Left colon (tissue), 2 donors: Measurements from ENCODE around the gene UNC5B. TPM values are rescaled to one million over a fixed set of nuclear protein-coding genes. Genes with fewer than 3 reads are reported as not detected.

Experiments
- ATAC-seq: fragments of 200-7000 bp; cut with Tn5 transposase; one replicate; pipeline ENCODE4 v1.9.1; 2020; ENCODE audit warnings: mild to moderate bottlenecking, moderate library complexity
- DNase-seq, 2 donors: peaks; one replicate each; pipeline ENCODE4 v3.0.0-alpha.2; 2020
- intact Hi-C, 2 donors: fragments of 100-400 bp; cut with DNase I in 1 of 2; cut with micrococcal nuclease in 1 of 2; formaldehyde crosslinking; loops; one replicate each; pipeline versions ENCODE4 v1.11.2 to v1.14.0; 2022; cut with DNase I, micrococcal nuclease
- total RNA-seq, 2 donors: library from RNA; stranded (reverse); fragmentation: NEBNext Ultra II Directional; extraction: Animal tissue kit (Norgen Biotek cat#: 25700); gene quantifications; one replicate each; pipeline ENCODE4 v1.2.1, GENCODE V29; 2021
- donor health status: DM: no; HTN: no; CAD: no.
- donor health status: DM: yes; HTN: yes; CAD: no.

UNC5B gene
- total RNA-seq, 2 donors from 2014 or later: 19.4 to 32.4 TPM

DNA sequence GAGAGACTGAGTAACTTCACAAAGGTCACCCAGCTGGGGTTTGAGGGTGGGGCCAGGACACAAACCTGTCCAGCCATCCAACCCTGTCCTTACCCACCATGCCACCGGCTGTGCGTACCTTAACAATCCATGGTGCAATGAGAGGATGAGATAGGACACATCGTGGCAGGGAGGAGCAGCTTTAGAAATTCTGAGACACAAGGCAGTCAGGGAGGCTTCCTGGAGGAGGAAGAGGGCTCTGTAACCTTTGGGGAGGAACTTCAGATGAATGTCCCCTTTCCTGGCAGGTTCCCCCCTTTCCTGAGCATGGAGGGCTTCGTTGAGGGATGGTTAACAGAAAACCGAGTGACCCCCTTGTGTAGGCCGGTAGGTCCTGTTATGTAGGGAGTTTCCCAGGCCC lies 71.0 kb downstream of the UNC5B start:
- no peak for DNase-seq
- intact Hi-C loops: loop anchor here in 1 of 2 donors (5.0 kb wide), 1 partner anchor 76 kb away; no protein-coding TSS in a partner anchor
- ATAC-seq: no peak

DNA sequence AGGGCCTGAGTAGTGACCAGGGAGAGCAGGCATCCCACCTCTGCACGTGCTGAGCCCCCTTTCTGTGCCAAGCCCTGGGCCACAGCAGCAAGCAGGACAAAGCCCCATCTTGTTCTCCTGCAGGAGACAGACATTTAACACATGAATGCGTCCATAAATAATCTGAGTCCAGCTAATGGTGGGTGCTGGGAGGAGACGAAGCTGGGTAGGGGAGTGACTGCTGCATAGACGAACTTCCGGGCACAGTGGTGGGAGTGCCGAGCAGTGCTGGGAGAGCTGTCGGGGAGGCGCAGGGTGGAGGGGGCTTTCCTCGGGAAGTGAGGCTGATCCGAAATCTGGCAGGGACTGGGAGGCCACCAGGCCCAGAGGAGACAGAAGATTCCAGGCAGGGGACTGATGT lies 71.5 kb downstream of the UNC5B start:
- intact Hi-C loops: loop anchor here in 1 of 2 donors (5.0 kb wide), 1 partner anchor 77 kb away; no protein-coding TSS in a partner anchor
- ATAC-seq: no peak
- no peak for DNase-seq

DNA sequence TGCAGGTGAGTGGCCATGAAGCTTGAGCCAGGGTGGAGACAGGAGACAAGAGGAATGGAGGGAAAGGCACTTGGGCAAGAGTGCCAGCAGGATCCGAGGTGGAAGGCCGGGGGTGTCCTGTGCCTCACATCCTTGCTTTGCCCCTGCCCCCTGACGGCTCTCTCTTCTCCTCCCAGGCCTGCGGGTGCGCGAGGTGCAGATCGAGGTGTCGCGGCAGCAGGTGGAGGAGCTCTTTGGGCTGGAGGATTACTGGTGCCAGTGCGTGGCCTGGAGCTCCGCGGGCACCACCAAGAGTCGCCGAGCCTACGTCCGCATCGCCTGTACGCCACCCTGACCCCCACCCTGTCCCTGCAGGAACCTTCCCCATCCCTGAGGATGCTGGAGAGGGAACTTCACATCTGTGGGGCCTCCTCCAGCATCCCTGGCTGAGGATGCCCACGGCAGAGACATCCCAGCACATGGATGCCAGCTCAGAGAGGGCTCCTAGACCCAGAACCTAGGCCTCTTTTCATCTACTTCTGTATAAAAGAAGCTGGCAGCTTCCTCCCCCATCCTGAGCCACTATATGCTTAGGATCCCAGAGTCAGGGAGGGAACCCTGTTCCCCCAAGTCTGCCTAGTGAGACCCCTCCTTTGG lies 72.3 kb downstream of the UNC5B start:
- DNase-seq: no peak
- intact Hi-C loops: loop anchor here in 1 of 2 donors (5.0 kb wide), 2 partner anchors 77 to 382 kb away; no protein-coding TSS in a partner anchor
- peak; percentile 27 for ATAC-seq

DNA sequence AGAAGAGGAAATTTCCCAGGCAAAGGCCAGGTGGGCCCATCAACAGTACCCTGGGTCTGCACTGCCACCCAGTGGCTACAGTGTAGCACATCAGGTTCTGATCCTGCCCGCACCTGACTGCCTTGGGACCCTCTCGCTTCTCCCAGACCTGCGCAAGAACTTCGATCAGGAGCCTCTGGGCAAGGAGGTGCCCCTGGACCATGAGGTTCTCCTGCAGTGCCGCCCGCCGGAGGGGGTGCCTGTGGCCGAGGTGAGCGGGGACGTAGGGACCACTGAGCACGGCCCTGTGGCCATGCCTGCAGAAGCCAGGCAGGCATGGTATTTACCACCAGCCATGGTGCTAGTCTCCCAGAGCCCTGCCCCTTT lies 72.8 kb downstream of the UNC5B start:
- intact Hi-C loops: loop anchor here in 1 of 2 donors (5.0 kb wide), 1 partner anchor 383 kb away; no protein-coding TSS in a partner anchor
- DNase-seq (peak in 1 of 2 donors; percentile 48), ATAC-seq (peak; percentile 76)

DNA sequence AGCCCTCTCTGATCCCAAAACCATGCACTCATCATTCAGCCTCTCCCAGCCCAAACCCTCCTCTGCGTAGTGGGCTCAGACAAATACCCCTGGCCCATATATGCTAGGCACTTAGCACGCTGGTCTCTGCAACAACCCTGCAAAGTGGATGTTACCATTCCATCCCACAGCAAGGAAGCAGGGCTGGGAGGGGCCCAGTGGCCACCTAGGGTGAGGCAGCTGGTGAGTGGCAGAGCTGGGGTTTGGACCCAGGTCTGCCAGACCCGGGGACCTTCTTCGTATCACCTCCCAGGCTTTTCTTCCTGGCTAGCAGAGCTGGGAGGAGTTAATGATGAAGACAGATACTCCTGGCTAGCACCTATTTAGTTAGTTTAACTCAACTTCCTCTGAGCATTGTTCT lies 73.6 kb downstream of the UNC5B start:
- intact Hi-C loops: loop anchor here in 1 of 2 donors (5.0 kb wide), 1 partner anchor 384 kb away; no protein-coding TSS in a partner anchor
- DNase-seq (no peak), ATAC-seq (no peak)

DNA sequence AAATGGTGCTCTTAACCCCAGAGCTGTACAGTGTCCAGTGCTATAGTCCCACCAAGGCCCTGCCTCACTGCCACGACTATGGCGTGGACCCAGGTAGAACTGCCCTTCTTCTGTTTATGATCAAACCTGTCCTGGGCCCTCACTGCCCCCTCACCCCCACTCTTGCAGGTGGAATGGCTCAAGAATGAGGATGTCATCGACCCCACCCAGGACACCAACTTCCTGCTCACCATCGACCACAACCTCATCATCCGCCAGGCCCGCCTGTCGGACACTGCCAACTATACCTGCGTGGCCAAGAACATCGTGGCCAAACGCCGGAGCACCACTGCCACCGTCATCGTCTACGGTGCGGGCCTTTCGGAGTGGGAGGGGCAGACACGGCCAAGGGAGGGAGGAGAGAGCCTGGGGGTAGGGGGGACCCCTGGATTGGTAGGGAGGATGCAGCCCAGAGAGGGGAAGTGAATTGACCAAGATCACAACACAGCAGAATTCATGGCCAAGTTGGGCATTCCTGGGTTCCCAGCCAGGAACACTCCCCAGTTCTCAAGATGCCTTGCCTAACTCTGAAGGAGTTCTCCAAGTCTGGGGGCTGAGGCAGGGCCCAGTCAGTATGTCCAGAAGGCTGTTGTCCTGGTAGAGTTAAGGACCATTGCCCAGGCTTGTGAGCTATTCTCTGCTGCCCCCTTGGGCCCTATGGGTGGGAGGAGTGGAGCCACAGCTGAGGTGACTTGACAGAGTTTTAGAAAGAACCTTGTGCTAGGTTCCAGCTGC lies 74.3 kb downstream of the UNC5B start:
- no peak for DNase-seq
- ATAC-seq: no peak

DNA sequence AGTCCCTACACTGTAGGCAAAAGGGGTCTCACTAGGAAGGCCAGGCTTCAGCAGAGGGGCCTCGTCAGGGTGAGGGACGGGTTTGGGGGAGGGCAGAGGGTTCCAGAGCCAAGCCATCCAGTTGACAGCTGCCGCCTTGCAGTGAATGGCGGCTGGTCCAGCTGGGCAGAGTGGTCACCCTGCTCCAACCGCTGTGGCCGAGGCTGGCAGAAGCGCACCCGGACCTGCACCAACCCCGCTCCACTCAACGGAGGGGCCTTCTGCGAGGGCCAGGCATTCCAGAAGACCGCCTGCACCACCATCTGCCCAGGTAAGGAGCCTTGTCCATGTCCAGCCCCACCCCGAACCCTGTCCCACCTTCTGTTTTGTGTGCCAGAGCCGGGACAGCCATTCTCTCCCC lies 75.1 kb downstream of the UNC5B start:
- ATAC-seq: no peak
- intact Hi-C loops: loop anchor here in 1 of 2 donors (5.0 kb wide), 1 partner anchor 385 kb away; no protein-coding TSS in a partner anchor
- no peak for DNase-seq

More for the DNA sequence above, 74.3 kb downstream of the UNC5B start:
- intact Hi-C loops: loop anchor here in 1 of 2 donors (5.0 kb wide), 1 partner anchor 384 kb away; no protein-coding TSS in a partner anchor

DNA sequence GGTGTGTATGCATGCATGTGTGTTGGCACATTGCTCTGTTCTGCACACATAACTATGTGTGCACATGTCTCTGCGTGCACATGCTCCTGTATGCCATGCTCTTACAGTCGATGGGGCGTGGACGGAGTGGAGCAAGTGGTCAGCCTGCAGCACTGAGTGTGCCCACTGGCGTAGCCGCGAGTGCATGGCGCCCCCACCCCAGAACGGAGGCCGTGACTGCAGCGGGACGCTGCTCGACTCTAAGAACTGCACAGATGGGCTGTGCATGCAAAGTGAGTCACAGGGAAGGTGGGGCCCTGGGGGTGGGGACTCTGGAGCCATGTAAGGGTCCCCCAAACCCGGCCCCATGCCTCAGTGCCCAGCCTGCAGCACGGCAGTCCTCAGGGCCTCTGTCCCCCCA lies 76.1 kb downstream of the UNC5B start:
- intact Hi-C loops: loop anchor here in 1 of 2 donors (5.0 kb wide), 1 partner anchor 386 kb away; no protein-coding TSS in a partner anchor
- DNase-seq (no peak), ATAC-seq (no peak)

DNA sequence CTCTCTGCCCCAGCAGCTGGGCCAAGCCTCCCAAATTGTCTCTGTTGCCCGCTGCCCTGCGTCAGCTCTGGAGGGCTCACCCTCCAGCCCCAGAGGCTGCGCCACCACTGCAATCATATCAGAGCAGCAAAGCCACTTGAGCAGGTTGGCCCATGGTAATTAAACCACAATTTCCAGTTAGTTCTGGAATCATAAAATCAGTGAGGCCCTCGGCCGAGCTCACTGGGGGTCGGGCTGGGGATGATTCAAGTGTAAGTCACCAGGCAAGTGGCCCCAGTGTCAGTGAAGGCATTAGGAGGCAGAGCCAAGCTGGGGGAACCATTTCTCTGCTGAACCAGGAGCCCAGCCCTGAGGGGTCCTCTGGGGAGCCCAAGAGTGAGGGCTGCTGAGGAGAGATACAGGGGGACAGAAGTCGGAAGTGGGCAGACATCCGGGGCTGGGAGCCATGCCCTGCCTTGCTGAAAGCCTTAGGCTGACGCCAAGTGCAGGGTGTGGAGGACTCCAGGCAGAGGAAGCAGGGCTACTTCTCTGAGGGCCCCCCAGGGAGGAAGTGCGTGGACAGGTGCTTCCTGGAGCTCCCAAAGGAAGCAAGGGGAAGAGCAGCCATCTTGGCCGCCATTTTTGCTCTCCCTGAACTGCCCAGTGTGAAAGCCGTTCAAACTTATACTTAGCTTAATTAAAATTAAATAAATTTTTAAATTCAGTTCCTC lies 77.2 kb downstream of the UNC5B start:
- intact Hi-C loops: loop anchor here in 1 of 2 donors (5.0 kb wide), 1 partner anchor 387 kb away; no protein-coding TSS in a partner anchor
- no peak for ATAC-seq
- no peak for DNase-seq

DNA sequence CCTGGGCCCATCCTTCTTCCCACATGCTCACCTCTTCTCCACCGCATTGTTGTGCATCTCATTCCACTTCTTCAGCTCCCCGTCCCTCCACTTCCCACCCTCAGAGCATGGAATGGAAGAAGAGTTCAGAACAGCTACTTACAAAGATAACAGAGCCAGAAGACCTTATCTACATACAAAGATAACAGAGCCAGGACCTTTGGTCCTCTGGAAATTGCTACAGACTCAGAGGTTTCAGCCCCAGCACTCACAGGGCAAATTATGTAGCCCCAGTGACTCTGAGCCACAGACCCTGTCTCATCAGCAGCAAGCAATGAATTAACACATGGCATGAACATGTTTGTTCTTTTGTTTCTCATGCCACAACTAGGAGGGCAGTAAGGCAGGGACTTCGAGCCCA lies 78.0 kb downstream of the UNC5B start:
- no peak for DNase-seq
- ATAC-seq: no peak
- intact Hi-C loops: no loop called here

DNA sequence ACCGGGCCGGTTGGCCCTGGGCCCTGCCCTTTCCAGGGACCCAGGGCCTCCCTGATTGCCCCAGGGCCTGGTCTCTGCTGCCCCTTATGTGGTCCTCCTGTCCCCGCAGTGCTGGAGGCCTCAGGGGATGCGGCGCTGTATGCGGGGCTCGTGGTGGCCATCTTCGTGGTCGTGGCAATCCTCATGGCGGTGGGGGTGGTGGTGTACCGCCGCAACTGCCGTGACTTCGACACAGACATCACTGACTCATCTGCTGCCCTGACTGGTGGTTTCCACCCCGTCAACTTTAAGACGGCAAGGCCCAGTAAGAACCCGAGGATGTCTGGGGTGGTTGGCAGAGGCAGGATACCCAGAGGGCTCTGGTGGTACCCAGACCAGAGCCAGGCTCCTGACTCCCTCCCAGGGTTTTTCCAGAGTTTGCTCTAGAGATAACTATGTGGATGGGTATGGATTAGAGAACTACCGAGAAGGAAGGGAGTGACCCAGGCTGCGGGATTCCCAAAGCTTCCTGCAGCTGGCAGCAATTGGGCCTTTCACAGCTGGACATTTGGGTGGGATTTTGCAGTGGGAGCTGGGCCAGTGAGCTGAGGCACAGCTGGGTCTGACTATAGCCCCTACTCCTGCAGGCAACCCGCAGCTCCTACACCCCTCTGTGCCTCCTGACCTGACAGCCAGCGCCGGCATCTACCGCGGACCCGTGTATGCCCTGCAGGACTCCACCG lies 78.6 kb downstream of the UNC5B start:
- intact Hi-C loops: no loop called here
- DNase-seq (no peak), ATAC-seq (no peak)

DNA sequence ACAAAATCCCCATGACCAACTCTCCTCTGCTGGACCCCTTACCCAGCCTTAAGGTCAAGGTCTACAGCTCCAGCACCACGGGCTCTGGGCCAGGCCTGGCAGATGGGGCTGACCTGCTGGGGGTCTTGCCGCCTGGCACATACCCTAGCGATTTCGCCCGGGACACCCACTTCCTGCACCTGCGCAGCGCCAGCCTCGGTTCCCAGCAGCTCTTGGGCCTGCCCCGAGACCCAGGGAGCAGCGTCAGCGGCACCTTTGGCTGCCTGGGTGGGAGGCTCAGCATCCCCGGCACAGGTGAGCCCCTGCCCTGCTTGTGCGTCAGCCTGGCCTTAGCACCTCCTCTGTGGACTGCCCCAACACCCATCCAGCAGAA lies 79.1 kb downstream of the UNC5B start:
- intact Hi-C loops: no loop called here
- DNase-seq: no peak
- ATAC-seq: no peak

DNA sequence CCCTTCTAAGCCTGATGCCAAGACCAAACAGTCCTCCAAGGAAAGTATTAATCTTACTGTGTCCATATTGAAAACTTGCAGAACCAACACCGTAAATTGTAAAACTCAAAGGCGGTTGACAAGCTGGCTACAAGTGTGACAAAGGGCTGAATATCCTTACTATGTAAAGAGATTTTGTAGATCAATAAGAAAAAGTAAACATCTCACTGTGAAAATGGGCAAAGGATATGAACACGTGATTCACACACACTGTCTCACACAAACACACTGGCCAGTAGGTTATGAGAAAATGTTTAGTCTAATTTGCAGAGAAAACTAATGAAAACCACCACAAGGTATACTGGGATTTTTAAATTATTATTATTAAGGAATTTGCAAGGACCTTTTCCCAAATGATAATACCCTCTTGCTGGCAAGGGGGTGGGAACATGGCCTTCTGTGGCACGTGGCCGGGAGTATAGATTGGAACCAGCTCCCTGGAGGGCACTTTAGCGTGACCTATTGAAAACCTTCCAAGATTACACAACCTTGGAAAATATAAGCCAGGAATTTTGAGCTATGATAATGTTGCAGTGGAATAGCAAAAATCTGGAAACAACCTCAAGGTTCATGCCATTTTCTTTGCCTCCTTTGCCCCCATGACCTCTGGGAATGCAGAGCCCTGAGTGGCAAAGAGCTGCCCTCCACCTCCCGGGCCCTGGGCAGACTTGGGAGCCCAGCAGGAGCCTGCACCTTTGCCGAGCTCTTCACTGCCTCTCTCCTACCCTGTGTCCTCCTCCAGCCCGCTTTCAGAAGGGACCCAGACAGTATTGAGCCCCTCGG lies 80.5 kb downstream of the UNC5B start:
- ATAC-seq: no peak
- DNase-seq: no peak
- intact Hi-C loops: no loop called here

DNA sequence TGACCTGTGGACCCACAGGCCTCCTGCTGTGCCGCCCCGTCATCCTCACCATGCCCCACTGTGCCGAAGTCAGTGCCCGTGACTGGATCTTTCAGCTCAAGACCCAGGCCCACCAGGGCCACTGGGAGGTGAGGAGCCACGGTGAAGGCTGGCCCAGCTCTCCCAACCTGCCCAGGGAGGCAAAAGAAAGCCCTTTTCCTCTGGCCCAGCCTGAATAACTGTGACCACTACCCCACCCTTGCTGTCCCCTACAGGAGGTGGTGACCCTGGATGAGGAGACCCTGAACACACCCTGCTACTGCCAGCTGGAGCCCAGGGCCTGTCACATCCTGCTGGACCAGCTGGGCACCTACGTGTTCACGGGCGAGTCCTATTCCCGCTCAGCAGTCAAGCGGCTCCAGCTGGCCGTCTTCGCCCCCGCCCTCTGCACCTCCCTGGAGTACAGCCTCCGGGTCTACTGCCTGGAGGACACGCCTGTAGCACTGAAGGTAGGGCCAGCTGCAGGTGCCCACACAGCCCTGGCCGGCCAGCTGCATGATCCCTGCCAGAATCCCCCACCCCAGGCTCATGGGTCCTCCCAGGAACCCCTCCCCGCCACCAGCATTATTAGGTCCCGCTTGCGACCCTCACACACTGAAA lies 81.2 kb downstream of the UNC5B start:
- ATAC-seq (peak; percentile 83), DNase-seq (peak; percentile 64 to 68)
- intact Hi-C loops: no loop called here

DNA sequence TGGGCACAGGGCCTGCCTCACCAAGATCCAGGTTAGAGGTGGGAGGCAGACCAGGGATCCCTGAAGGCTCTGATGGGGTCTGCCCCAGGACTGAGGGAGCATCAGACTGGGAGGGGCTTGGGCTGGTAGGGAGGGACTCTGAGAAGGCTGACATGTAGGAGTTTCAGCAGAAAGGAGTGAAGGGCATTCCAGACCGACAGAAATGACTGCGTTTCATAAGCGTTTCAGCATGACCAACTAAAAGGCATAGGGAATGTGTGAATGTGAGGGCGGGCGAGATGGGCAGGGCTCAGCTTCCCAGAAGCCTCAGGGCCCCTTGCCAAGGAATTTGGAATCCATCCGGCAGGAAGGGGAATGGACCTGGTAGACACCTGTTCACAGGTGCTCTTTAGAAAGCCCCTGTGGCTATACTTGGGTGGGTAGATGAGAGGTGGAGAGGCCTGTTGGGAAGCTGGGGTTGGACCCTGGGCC lies 81.8 kb downstream of the UNC5B start:
- ATAC-seq (no peak), DNase-seq (no peak)
- intact Hi-C loops: no loop called here

DNA sequence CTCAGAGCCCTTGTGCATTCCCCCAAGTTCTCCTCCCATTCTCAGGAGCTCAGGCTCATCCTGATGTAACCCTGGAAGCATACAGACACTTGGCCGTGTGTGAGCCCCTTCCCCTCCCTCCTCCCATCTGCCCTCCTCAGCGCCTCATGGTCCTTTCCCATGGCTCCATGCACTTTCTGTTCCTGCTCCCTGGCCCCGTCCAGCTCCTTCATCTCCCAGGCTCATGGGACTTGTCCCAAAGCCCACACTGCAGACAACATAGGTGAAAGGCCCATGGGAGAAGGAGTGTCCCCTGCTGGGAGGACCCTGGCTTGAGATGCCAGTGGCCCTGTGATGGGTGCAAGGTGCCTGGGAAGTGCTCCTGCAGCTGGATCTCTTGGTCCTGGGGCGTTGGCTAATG lies 82.5 kb downstream of the UNC5B start:
- no peak for DNase-seq
- no peak for ATAC-seq
- intact Hi-C loops: no loop called here

DNA sequence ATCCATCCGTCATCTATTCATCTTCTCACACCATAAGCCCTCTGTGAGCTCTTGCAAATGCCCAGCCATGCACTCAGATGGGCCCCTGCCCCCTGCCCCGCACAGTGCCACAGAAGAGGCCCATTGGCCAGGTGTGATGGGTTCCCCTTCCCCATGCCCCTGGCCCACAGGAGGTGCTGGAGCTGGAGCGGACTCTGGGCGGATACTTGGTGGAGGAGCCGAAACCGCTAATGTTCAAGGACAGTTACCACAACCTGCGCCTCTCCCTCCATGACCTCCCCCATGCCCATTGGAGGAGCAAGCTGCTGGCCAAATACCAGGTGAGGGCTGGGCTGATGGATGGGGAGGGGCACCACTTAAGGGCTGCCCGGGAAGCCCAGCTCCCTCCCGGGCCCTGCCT lies 83.3 kb downstream of the UNC5B start:
- intact Hi-C loops: no loop called here
- ATAC-seq (no peak), DNase-seq (no peak)
